Lower leg skin (tissue), 4 donors: ENCODE results near the gene FARS2. TPM values are rescaled to one million over a fixed set of nuclear protein-coding genes. Genes with fewer than 3 reads are reported as not detected.

Source experiments
- DNase-seq, 2 donors: peaks; one replicate each; pipeline ENCODE4 v3.0.0-alpha.2; 2019; ENCODE audit warnings: low spot score in 2 of 2
- H3K4me3 ChIP-seq: fragments of 200-600 bp; sonication (generic); 2 replicates; pipeline ENCODE4 v1.5.1; 2017; ENCODE audit warnings: mild to moderate bottlenecking, low read depth; ENCODE audit not compliant: poor library complexity, severe bottlenecking
- CTCF ChIP-seq, 3 donors: fragments of 450-650 bp; IDR thresholded peaks; one replicate each; pipeline ENCODE4 v1.5.1; 2016; ENCODE audit warnings: antibody characterized with exemption in 3 of 3, mild to moderate bottlenecking in 3 of 3, moderate library complexity in 2 of 3
- POLR2A ChIP-seq, 2 donors: fragments of 450-650 bp; IDR thresholded peaks; one replicate each; pipeline ENCODE4 v1.6.1; 2016 to 2017; ENCODE audit warnings: antibody characterized with exemption in 2 of 2, mild to moderate bottlenecking in 1 of 2, moderate library complexity in 1 of 2
- WGBS, 2 donors: methylation state at CpG; one replicate each; pipeline ENCODE4 v1.1.5; 2018; 5-methylcytosine and 5-hydroxymethylcytosine counted together
- intact Hi-C: fragments of 100-400 bp; cut with DNase I; formaldehyde crosslinking; loops from one replicate; pipeline ENCODE4 v1.15.0; 2023; ENCODE audit warnings: low total_unique reads
- total RNA-seq, 4 donors: library from RNA; depleted of rRNA; stranded (reverse); fragments of >200 nt; gene quantifications; one replicate each; pipeline ENCODE4 v1.1.0, GENCODE V29; 2016

FARS2 gene
- total RNA-seq, 4 donors from 2014 or later: 7.0 to 14.7 (median 11.1) TPM

- H3K4me3 ChIP-seq: no peak overlapping the region
- intact Hi-C loops: no loop called here
- WGBS, 2 donors: 72 to 80% methylated on average over 7 of the region's 7 CpGs
- DNase-seq: no peak
- TF ChIP-seq CTCF (IDR thresholded peaks at IDR 0.05) (no peak), POLR2A (IDR thresholded peaks at IDR 0.05) (no peak)
These were observed 328.3 kb downstream of the FARS2 start for GRCh38 chr6:5589422-5590141.

GRCh38 chr6:5590187-5590586, 328.9 kb downstream of the FARS2 start:
- WGBS, 2 donors: 80 to 83% methylated on average over 5 of the region's 5 CpGs
- intact Hi-C loops: no loop called here
- H3K4me3 ChIP-seq: no peak overlapping the region
- TF ChIP-seq CTCF (IDR thresholded peaks at IDR 0.05): no peak
- no peak for TF ChIP-seq POLR2A (IDR thresholded peaks at IDR 0.05)
- no peak for DNase-seq

DNA sequence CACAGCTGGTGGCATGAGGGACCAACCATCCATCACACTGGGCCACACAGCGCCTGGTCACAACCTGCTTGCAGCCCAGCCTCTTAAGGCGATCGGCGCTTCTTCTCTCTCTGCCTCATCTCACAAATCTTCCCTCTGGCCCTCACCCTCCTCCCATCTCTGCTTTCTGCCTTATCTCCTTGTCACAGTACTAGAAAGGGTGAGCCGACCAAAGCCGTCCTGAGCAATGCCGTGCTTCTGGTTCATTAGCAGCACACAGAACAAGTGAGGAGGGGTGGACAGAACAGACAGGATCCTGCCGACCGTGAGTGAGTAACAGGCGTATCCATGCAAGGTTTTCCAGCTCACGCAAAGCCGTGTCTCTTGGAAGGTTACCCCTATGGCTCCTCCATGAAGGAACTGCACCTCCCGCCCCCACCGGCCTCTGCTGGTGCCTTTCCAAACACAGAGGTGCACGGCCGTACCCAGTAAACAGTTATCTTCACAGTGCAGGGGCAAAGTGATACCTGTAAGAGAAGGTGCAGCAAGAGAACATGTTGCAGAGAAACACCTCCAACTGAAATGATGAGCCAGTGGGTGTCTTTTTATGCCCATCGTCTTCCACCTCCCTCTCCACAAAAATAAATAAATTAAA, 331.7 kb downstream of the FARS2 start:
- 93 to 94% methylated on average over 17 of the region's 17 CpGs for WGBS, 2 donors
- TF ChIP-seq CTCF (IDR thresholded peaks at IDR 0.05) (no peak), POLR2A (IDR thresholded peaks at IDR 0.05) (no peak)
- intact Hi-C loops: no loop called here
- DNase-seq: no peak
- H3K4me3 ChIP-seq: no peak overlapping the region

GRCh38 chr6:5595184-5595583, 333.9 kb downstream of the FARS2 start:
- intact Hi-C loops: no loop called here
- WGBS, 2 donors: 97 to 98% methylated on average over 7 of the region's 7 CpGs
- TF ChIP-seq CTCF (IDR thresholded peaks at IDR 0.05) (no peak), POLR2A (IDR thresholded peaks at IDR 0.05) (no peak)
- no peak for DNase-seq
- H3K4me3 ChIP-seq: no peak overlapping the region

DNA sequence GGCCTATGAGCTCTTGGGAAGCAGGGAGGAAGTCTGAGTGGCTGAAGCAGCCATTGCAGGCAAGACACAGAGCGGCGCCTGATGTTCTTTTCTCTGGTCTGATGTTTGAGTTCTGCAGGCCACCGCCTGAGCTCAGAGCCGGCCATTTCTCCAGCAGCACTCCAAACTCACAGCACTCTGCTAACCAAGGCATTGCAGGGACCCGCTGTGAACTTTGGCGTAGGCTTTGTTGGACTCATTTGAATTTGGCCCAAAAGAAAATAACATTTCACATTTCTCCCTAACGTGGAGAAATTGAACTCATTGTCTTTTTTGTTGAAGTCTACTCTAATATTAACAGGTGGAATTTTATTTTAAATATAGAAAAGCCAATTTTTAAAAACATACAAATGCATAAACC, 336.1 kb downstream of the FARS2 start:
- 86 to 89% methylated on average over 7 of the region's 7 CpGs for WGBS, 2 donors
- TF ChIP-seq POLR2A (IDR thresholded peaks at IDR 0.05) (no peak), CTCF (IDR thresholded peaks at IDR 0.05) (no peak)
- H3K4me3 ChIP-seq: no peak overlapping the region
- DNase-seq: no peak
- intact Hi-C loops: no loop called here
